Right ventricle myocardium inferior (tissue), 1 donor: ENCODE data around the gene CCDC117. TPM values are rescaled to one million over a fixed set of nuclear protein-coding genes. Genes with fewer than 3 reads are reported as not detected.
"Not testable (repeated sequence)": the region's sequence is repeated elsewhere in the genome, so short reads cannot be mapped to it uniquely, and the experiment has no call there.

Source experiments
- ATAC-seq: fragments of 200-7000 bp; cut with Tn5 transposase; one replicate; pipeline ENCODE4 v1.9.1; 2020; ENCODE audit warnings: mild to moderate bottlenecking, moderate library complexity
- DNase-seq: peaks from one replicate; pipeline ENCODE4 v3.0.0; 2021; ENCODE audit errors: missing footprints
- intact Hi-C: fragments of 100-400 bp; cut with DNase I; formaldehyde crosslinking; loops from one replicate; pipeline ENCODE4 v1.11.0; 2022
- total RNA-seq: library from RNA; stranded (reverse); fragmentation: NEBNext Ultra II Directional; extraction: Animal tissue kit (Norgen Biotek cat#: 25700); gene quantifications from one replicate; pipeline ENCODE4 v1.2.1, GENCODE V29; 2021
- donor health status: DM: no; HTN: yes; CAD: no; lungs with severe emphysema.

CCDC117 gene
- total RNA-seq, 1 donor from 2014 or later: 11.4 TPM

- intact Hi-C loops, DNase-seq: not testable (repeated sequence)
These were observed 10.5 kb upstream of the CCDC117 start for GRCh38 chr22:28762000-28762399.

GRCh38 chr22:28766628-28767027 is 5.9 kb upstream of the CCDC117 start:
- intact Hi-C loops: no loop called here
- no peak for ATAC-seq

More at GRCh38 chr22:28762000-28762399, 10.5 kb upstream of the CCDC117 start:
- not testable (repeated sequence) for ATAC-seq

GRCh38 chr22:28768701-28769393 is 3.6 kb upstream of the CCDC117 start:
- ATAC-seq (no peak), DNase-seq (no peak)
- intact Hi-C loops: no loop called here

More at GRCh38 chr22:28766628-28767027, 5.9 kb upstream of the CCDC117 start:
- DNase-seq: no peak

- DNase-seq (no peak), ATAC-seq (no peak)
- intact Hi-C loops: no loop called here
These were observed 3.0 kb upstream of the CCDC117 start for GRCh38 chr22:28769394-28770085.

GRCh38 chr22:28771195-28771791 is 1.2 kb upstream of the CCDC117 start:
- ATAC-seq (no peak), DNase-seq (no peak)
- intact Hi-C loops: no loop called here

GRCh38 chr22:28773461-28773867 is 969 bp downstream of the CCDC117 start:
- no peak for ATAC-seq
- no peak for DNase-seq
- intact Hi-C loops: loop anchor here (2.0 kb wide), 2 partner anchors 25 to 31 kb away; partner anchors contain the start of gene HSCB

- intact Hi-C loops: no loop called here
- no peak for DNase-seq
These were observed 1.9 kb downstream of the CCDC117 start for GRCh38 chr22:28774378-28774777.

GRCh38 chr22:28779833-28780232 is 7.3 kb downstream of the CCDC117 start:
- no peak for ATAC-seq
- DNase-seq: no peak
- intact Hi-C loops: no loop called here

More at GRCh38 chr22:28774378-28774777, 1.9 kb downstream of the CCDC117 start:
- ATAC-seq: no peak

- no peak for DNase-seq
- no peak for ATAC-seq
- intact Hi-C loops: no loop called here
These were observed 7.8 kb downstream of the CCDC117 start for GRCh38 chr22:28780296-28780695.

GRCh38 chr22:28783786-28784671 is 11.5 kb downstream of the CCDC117 start:
- intact Hi-C loops: no loop called here
- no peak for ATAC-seq
- DNase-seq: no peak

- DNase-seq: no peak
These were observed 16.1 kb downstream of the CCDC117 start for GRCh38 chr22:28788601-28789000.

GRCh38 chr22:28791124-28791523 is 18.6 kb downstream of the CCDC117 start:
- DNase-seq: no peak
- ATAC-seq: no peak
- intact Hi-C loops: no loop called here

More at GRCh38 chr22:28788601-28789000, 16.1 kb downstream of the CCDC117 start:
- no peak for ATAC-seq
- intact Hi-C loops: no loop called here

GRCh38 chr22:28791841-28792490 is 19.5 kb downstream of the CCDC117 start:
- no peak for ATAC-seq
- intact Hi-C loops: no loop called here

GRCh38 chr22:28792491-28793383 is 20.2 kb downstream of the CCDC117 start:
- DNase-seq (no peak), ATAC-seq (no peak)
- intact Hi-C loops: no loop called here

More at GRCh38 chr22:28791841-28792490, 19.5 kb downstream of the CCDC117 start:
- DNase-seq: no peak

- intact Hi-C loops: no loop called here
- no peak for DNase-seq
- ATAC-seq: no peak
These were observed 21.6 kb downstream of the CCDC117 start for GRCh38 chr22:28793976-28794584.

- DNase-seq: no peak
- intact Hi-C loops: no loop called here
- ATAC-seq: no peak
These were observed 22.7 kb downstream of the CCDC117 start for GRCh38 chr22:28795071-28795693.
